HFFc6 (cell line): Measurements from ENCODE around the gene NEO1. TPM values are rescaled to one million over a fixed set of nuclear protein-coding genes. Genes with fewer than 3 reads are reported as not detected.
A peak's percentile ranks its signal among the peaks of the same experiment; 100 is the strongest.

Source experiments
- DNase-seq: peaks from one replicate; pipeline ENCODE4 v3.0.0-alpha.2; 2018
- H3K27ac Mint-ChIP-seq: 2 replicates; pipeline ENCODE4 v1.8.0; 2020; ENCODE audit warnings: mild to moderate bottlenecking, mixed read lengths
- H3K27me3 Mint-ChIP-seq: 2 replicates; pipeline ENCODE4 v1.8.0; 2021; ENCODE audit warnings: mild to moderate bottlenecking, moderate library complexity, mixed read lengths; ENCODE audit not compliant: insufficient read depth
- H3K36me3 Mint-ChIP-seq: 2 replicates; pipeline ENCODE4 v1.8.0; 2021; ENCODE audit warnings: low read depth, mixed read lengths
- H3K4me1 Mint-ChIP-seq: 2 replicates; pipeline ENCODE4 v1.8.0; 2020; ENCODE audit warnings: low read depth, mixed read lengths
- H3K4me3 Mint-ChIP-seq: 2 replicates; pipeline ENCODE4 v1.8.0; 2020; ENCODE audit warnings: mild to moderate bottlenecking, moderate library complexity, mixed read lengths
- H3K9me3 Mint-ChIP-seq: 2 replicates; pipeline ENCODE4 v1.8.0; 2020; ENCODE audit warnings: mild to moderate bottlenecking, mixed read lengths
- CTCF ChIP-seq: fragments of 200-600 bp; sonication (generic); IDR thresholded peaks from 2 replicates; pipeline ENCODE4 v1.5.0; 2021; ENCODE audit warnings: antibody characterized with exemption, mild to moderate bottlenecking
- total RNA-seq, 6 experiments: library from RNA; stranded (reverse); fragmentation: NEBNext Ultra II Directional; extraction: Animal tissue kit (Norgen Biotek cat#: 25700); gene quantifications; 2 replicates in 1 of 6; 3 replicates in 5 of 6; pipeline ENCODE4 v1.2.3, GENCODE V29; 2021

The NEO1 gene
- total RNA-seq, 6 experiments from 2014 or later, result 6.4 to 20.3 (median 16.3) TPM

- no peak overlapping the region for H3K27ac Mint-ChIP-seq
- no peak for DNase-seq
- no peaks in the 10 kb centered on the region for H3K36me3 Mint-ChIP-seq
- no peaks in the 10 kb centered on the region for H3K4me1 Mint-ChIP-seq
- TF ChIP-seq CTCF, result no peak
- no peak overlapping the region for H3K4me3 Mint-ChIP-seq
- peaks cover 3% of the 10 kb centered on the region for H3K27me3 Mint-ChIP-seq
- no peaks in the 10 kb centered on the region for H3K9me3 Mint-ChIP-seq
Measured at GRCh38 chr15:73246898-73247297, 194.6 kb downstream of the NEO1 start.

DNA sequence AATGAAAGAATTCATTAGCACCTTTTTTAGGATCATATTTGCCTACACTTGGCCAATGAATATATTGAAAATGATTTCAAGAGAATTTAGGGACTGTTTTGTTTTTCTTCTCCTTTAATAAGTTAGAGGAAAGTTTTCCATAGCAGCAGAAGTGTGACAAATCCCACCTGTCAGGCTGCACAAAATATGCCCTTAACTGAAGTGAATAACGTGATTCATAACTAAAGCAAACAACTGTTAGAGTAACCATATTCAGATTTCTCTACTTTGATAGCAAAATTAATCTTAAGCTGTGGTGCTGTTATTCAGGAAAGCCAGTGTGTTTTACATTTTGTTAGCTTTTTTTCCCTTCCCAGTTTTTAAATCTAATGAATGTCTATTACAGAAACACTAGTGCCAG is 195.1 kb downstream of the NEO1 start:
- H3K27me3 Mint-ChIP-seq, result peaks cover 3% of the 10 kb centered on the region
- no peaks in the 10 kb centered on the region for H3K36me3 Mint-ChIP-seq
- no peak overlapping the region for H3K27ac Mint-ChIP-seq
- H3K4me1 Mint-ChIP-seq, result no peaks in the 10 kb centered on the region
- no peaks in the 10 kb centered on the region for H3K9me3 Mint-ChIP-seq
- H3K4me3 Mint-ChIP-seq, result no peak overlapping the region
- no peak for DNase-seq
- no peak for TF ChIP-seq CTCF

GRCh38 chr15:73249499-73249898 is 197.2 kb downstream of the NEO1 start:
- Mint-ChIP-seq H3K36me3 (no peaks in the 10 kb centered on the region), H3K9me3 (no peaks in the 10 kb centered on the region), H3K27ac (no peak overlapping the region), H3K4me3 (no peak overlapping the region), H3K27me3 (peaks cover 3% of the 10 kb centered on the region), H3K4me1 (no peaks in the 10 kb centered on the region)
- DNase-seq, result no peak
- TF ChIP-seq CTCF, result peak; percentile 29; the same call in 1 of the 2 replicates

DNA sequence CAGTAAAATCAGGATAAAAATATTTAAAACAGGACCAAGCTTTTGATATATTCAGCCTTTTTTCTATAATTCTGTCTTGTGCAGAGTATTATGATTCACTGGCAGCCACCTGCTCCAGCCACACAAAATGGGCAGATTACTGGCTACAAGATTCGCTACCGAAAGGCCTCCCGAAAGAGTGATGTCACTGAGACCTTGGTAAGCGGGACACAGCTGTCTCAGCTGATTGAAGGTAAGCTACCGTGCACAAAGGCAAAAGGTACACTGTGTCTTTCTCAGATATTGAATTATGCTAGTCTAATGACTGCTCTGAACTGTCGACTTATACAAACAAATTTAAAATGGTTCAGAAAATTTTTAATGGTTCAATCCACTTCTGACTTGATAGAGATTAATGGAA is 202.3 kb downstream of the NEO1 start:
- Mint-ChIP-seq H3K4me3 (no peak overlapping the region), H3K36me3 (no peaks in the 10 kb centered on the region), H3K4me1 (no peaks in the 10 kb centered on the region), H3K27me3 (no peaks in the 10 kb centered on the region), H3K9me3 (no peaks in the 10 kb centered on the region), H3K27ac (no peak overlapping the region)
- no peak for DNase-seq
- TF ChIP-seq CTCF, result no peak

DNA sequence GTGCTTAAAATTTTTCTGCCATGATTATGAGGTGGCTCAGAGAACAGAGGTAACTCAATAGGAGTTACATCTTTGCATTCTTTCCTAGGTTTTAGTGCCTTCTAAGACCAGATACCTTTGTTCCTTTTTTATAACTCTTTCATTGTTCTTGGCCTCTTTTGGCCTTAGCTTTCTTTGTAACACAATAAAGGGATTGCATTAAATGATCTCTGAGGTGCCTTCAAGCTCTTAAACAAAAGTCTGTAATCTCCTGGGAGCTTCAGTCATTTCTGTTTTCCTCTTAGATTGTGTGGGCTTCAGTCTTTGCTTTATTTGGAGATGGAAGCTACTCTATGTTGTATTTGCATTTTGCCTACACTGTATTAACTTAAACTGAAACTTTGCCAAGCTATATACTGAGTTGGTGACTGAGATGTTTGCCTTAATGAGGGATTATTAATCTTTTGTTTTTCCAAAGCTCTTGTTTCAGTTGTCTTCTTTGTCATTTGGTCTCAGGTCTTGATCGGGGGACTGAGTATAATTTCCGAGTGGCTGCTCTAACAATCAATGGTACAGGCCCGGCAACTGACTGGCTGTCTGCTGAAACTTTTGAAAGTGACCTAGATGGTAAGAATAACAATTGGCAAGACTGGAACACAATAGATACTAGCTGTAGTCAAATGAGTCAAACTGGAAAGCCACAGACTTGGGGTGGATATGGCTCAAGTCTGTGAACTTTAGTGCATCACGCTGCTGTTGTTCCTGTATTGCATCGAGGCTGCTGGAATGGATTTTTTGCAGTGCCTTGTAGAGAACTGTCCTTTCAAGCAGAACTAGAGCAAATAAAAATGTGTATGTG is 206.2 kb downstream of the NEO1 start:
- no peaks in the 10 kb centered on the region for H3K9me3 Mint-ChIP-seq
- no peak for TF ChIP-seq CTCF
- no peak for DNase-seq
- H3K4me3 Mint-ChIP-seq, result no peak overlapping the region
- H3K27ac Mint-ChIP-seq, result no peak overlapping the region
- H3K27me3 Mint-ChIP-seq, result no peaks in the 10 kb centered on the region
- H3K4me1 Mint-ChIP-seq, result no peaks in the 10 kb centered on the region
- H3K36me3 Mint-ChIP-seq, result no peaks in the 10 kb centered on the region
